ENCODE measurements around the gene OR13C9. TPM values are rescaled to one million over a fixed set of nuclear protein-coding genes. Genes with fewer than 3 reads are reported as not detected.
"Not testable (repeated sequence)": the region's sequence is repeated elsewhere in the genome, so short reads cannot be mapped to it uniquely, and the experiment has no call there.

The OR13C9 gene
- polyA plus RNA-seq, 1 donor from 2014 or later = not detected

GRCh38 chr9:104635456-104635855 is 17.5 kb upstream of the OR13C9 start:
- TF ChIP-seq EP300 (conservative IDR thresholded peaks at IDR 0.05; ENCODE audit: poor library complexity, severe bottlenecking) (no peak), EZH2 (IDR thresholded peaks at IDR 0.05; ENCODE audit: borderline replicate concordance, insufficient read depth, low read length, poor library complexity, severe bottlenecking) (no peak)
- TF ChIP-seq, protein P1, sequence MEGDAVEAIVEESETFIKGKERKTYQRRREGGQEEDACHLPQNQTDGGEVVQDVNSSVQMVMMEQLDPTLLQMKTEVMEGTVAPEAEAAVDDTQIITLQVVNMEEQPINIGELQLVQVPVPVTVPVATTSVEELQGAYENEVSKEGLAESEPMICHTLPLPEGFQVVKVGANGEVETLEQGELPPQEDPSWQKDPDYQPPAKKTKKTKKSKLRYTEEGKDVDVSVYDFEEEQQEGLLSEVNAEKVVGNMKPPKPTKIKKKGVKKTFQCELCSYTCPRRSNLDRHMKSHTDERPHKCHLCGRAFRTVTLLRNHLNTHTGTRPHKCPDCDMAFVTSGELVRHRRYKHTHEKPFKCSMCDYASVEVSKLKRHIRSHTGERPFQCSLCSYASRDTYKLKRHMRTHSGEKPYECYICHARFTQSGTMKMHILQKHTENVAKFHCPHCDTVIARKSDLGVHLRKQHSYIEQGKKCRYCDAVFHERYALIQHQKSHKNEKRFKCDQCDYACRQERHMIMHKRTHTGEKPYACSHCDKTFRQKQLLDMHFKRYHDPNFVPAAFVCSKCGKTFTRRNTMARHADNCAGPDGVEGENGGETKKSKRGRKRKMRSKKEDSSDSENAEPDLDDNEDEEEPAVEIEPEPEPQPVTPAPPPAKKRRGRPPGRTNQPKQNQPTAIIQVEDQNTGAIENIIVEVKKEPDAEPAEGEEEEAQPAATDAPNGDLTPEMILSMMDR (IDR thresholded peaks at IDR 0.05; ENCODE audit: poor library complexity, severe bottlenecking) = no peak
- TF ChIP-seq, protein P2, sequence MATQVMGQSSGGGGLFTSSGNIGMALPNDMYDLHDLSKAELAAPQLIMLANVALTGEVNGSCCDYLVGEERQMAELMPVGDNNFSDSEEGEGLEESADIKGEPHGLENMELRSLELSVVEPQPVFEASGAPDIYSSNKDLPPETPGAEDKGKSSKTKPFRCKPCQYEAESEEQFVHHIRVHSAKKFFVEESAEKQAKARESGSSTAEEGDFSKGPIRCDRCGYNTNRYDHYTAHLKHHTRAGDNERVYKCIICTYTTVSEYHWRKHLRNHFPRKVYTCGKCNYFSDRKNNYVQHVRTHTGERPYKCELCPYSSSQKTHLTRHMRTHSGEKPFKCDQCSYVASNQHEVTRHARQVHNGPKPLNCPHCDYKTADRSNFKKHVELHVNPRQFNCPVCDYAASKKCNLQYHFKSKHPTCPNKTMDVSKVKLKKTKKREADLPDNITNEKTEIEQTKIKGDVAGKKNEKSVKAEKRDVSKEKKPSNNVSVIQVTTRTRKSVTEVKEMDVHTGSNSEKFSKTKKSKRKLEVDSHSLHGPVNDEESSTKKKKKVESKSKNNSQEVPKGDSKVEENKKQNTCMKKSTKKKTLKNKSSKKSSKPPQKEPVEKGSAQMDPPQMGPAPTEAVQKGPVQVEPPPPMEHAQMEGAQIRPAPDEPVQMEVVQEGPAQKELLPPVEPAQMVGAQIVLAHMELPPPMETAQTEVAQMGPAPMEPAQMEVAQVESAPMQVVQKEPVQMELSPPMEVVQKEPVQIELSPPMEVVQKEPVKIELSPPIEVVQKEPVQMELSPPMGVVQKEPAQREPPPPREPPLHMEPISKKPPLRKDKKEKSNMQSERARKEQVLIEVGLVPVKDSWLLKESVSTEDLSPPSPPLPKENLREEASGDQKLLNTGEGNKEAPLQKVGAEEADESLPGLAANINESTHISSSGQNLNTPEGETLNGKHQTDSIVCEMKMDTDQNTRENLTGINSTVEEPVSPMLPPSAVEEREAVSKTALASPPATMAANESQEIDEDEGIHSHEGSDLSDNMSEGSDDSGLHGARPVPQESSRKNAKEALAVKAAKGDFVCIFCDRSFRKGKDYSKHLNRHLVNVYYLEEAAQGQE (IDR thresholded peaks at IDR 0.05; ENCODE audit: borderline replicate concordance) = no peak

DNA sequence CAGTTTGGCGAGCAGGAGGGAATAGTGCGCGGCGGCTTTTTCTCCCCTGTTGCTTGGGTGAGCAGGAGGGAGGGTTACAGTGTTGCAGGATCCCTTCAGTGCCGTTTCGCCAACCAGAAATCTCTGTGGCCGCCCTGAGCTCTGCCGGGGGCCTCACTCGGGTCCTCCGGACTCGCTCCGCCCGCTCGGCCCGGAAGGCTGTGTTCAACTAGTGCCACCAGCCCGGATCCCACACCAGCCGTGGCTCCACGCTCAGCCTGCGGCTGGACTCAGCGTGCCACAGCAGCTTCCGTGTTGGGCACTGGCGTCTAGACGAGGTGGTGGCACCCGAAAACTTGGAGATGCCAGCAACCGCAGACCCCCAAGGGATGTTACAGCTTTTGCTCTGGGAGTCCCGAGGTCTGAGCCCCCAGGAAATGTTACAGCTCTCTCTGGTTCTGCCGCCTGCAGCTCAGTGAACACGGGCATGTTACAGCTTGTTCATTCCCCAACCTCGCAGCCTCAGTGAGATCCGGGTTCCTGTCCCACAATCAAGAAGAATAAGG is 16.0 kb upstream of the OR13C9 start:
- Histone ChIP-seq H3K36me3 (ENCODE audit: insufficient read depth, low read length) (no peaks in the 10 kb centered on the region), H3K9me3 (ENCODE audit: low read length) (no peaks in the 10 kb centered on the region), H3K4me2 (ENCODE audit: low read length) (no peak overlapping the region), H3K4me3 (ENCODE audit: low read length) (no peak overlapping the region), H3K27me3 (ENCODE audit: insufficient read depth, low read depth, low read length) (no peaks in the 10 kb centered on the region), H3K79me2 (replicated peaks; ENCODE audit: insufficient read depth, low read length) (no peaks in the 10 kb centered on the region), H3K9ac (ENCODE audit: low read length) (no peak overlapping the region), H4K20me1 (ENCODE audit: insufficient read depth) (no peaks in the 10 kb centered on the region), H3F3A (ENCODE audit: insufficient read depth, low read length, poor library complexity, severe bottlenecking) (no peaks in the 10 kb centered on the region), H3K27ac (ENCODE audit: low read length) (no peak overlapping the region), H3K9me2 (ENCODE audit: insufficient read depth, low read length) (no peaks in the 10 kb centered on the region), H2AFZ (ENCODE audit: low read depth, low read length) (no peak overlapping the region)
- TF ChIP-seq, protein P1 (IDR thresholded peaks at IDR 0.05; ENCODE audit: poor library complexity, severe bottlenecking) = no peak
- TF ChIP-seq TAF1 (IDR thresholded peaks at IDR 0.05; ENCODE audit: low read depth) = no peak
- no peak for TF ChIP-seq RAD21 (conservative IDR thresholded peaks at IDR 0.05)
- TF ChIP-seq, protein P2 (IDR thresholded peaks at IDR 0.05; ENCODE audit: borderline replicate concordance) = no peak
- no peak for TF ChIP-seq POLR2AphosphoS5 (IDR thresholded peaks at IDR 0.05)
- TF ChIP-seq MXI1 (conservative IDR thresholded peaks at IDR 0.05; ENCODE audit: poor library complexity, severe bottlenecking) = no peak
- TF ChIP-seq EZH2 (IDR thresholded peaks at IDR 0.05; ENCODE audit: borderline replicate concordance, insufficient read depth, low read length, poor library complexity, severe bottlenecking) = no peak
- TF ChIP-seq EP300 (conservative IDR thresholded peaks at IDR 0.05; ENCODE audit: poor library complexity, severe bottlenecking) = no peak
- no peak for TF ChIP-seq SMC3 (conservative IDR thresholded peaks at IDR 0.05; ENCODE audit: poor library complexity)

More at GRCh38 chr9:104635456-104635855, 17.5 kb upstream of the OR13C9 start:
- Histone ChIP-seq H3K36me3 (ENCODE audit: insufficient read depth, low read length) (no peaks in the 10 kb centered on the region), H3K27me3 (ENCODE audit: insufficient read depth, low read depth, low read length) (no peaks in the 10 kb centered on the region), H3K9me2 (ENCODE audit: insufficient read depth, low read length) (no peaks in the 10 kb centered on the region), H3K9ac (ENCODE audit: low read length) (no peak overlapping the region), H3K4me3 (ENCODE audit: low read length) (no peak overlapping the region), H3K79me2 (replicated peaks; ENCODE audit: insufficient read depth, low read length) (no peaks in the 10 kb centered on the region), H3K4me2 (ENCODE audit: low read length) (no peak overlapping the region), H2AFZ (ENCODE audit: low read depth, low read length) (no peak overlapping the region), H3K9me3 (ENCODE audit: low read length) (no peaks in the 10 kb centered on the region), H3K27ac (ENCODE audit: low read length) (no peak overlapping the region), H4K20me1 (ENCODE audit: insufficient read depth) (no peaks in the 10 kb centered on the region), H3F3A (ENCODE audit: insufficient read depth, low read length, poor library complexity, severe bottlenecking) (no peaks in the 10 kb centered on the region)

GRCh38 chr9:104625964-104626363 is 8.0 kb upstream of the OR13C9 start:
- H3K27me3 ChIP-seq (ENCODE audit: insufficient read depth, low read depth, low read length); H2AFZ ChIP-seq (ENCODE audit: low read depth, low read length); H4K20me1 ChIP-seq (ENCODE audit: insufficient read depth); H3K4me2 ChIP-seq (ENCODE audit: low read length); H3K36me3 ChIP-seq (ENCODE audit: insufficient read depth, low read length); H3F3A ChIP-seq (ENCODE audit: insufficient read depth, low read length, poor library complexity, severe bottlenecking); H3K27ac ChIP-seq (ENCODE audit: low read length); H3K9me3 ChIP-seq (ENCODE audit: low read length); H3K4me3 ChIP-seq (ENCODE audit: low read length); H3K79me2 ChIP-seq (replicated peaks; ENCODE audit: insufficient read depth, low read length); H3K9ac ChIP-seq (ENCODE audit: low read length); H3K9me2 ChIP-seq (ENCODE audit: insufficient read depth, low read length): not testable (repeated sequence)
